Activated T-helper 9 cell treated with anti-CD3 and anti-CD28 coated beads, Interleukin-2, amount 50 U/mL, for 16 hours (primary cell): ENCODE results near the gene CTSS.
"Not testable (repeated sequence)": the region's sequence is repeated elsewhere in the genome, so short reads cannot be mapped to it uniquely, and the experiment has no call there.

Experiments
- DNase-seq: peaks from one replicate; pipeline ENCODE4 v3.0.0-alpha.2; 2020; ENCODE audit warnings: low read depth

Gene CTSS

GRCh38 chr1:150765296-150765976 lies at the start of gene CTSS:
Gene CTSS (minus strand): TSS chr1:150765778. CDS start chr1:150764763, 1,015 bp downstream.
- DNase-seq, result no peak

- no peak for DNase-seq
Observed at GRCh38 chr1:150813028-150813707, 47.6 kb upstream of the CTSS start.

GRCh38 chr1:150810958-150811659 lies 45.5 kb upstream of the CTSS start:
- DNase-seq, result no peak

- no peak for DNase-seq
Observed at GRCh38 chr1:150809651-150810050, 44.1 kb upstream of the CTSS start.

GRCh38 chr1:150808846-150809245 lies 43.3 kb upstream of the CTSS start:
- no peak for DNase-seq

- DNase-seq, result no peak
Observed at GRCh38 chr1:150808121-150808520, 42.5 kb upstream of the CTSS start, which contains the start of gene CTSK. Gene CTSK (minus strand): TSS chr1:150808260. CDS start chr1:150806805, 1,455 bp downstream.

- DNase-seq, result no peak
Observed at GRCh38 chr1:150807249-150808023, 41.9 kb upstream of the CTSS start.

- no peak for DNase-seq
Observed at GRCh38 chr1:150805899-150806298, 40.3 kb upstream of the CTSS start.

GRCh38 chr1:150804671-150805070 lies 39.1 kb upstream of the CTSS start:
- DNase-seq, result no peak

- no peak for DNase-seq
Observed at GRCh38 chr1:150799089-150799488, 33.5 kb upstream of the CTSS start.

- DNase-seq, result no peak
Observed at GRCh38 chr1:150798525-150798924, 32.9 kb upstream of the CTSS start.

- DNase-seq, result no peak
Observed at GRCh38 chr1:150796374-150796773, 30.8 kb upstream of the CTSS start.

GRCh38 chr1:150793778-150794177 lies 28.2 kb upstream of the CTSS start:
- not testable (repeated sequence) for DNase-seq

GRCh38 chr1:150793221-150793620 lies 27.6 kb upstream of the CTSS start:
- no peak for DNase-seq

- no peak for DNase-seq
Observed at GRCh38 chr1:150791585-150791984, 26.0 kb upstream of the CTSS start.

GRCh38 chr1:150789396-150789795 lies 23.8 kb upstream of the CTSS start:
- DNase-seq, result no peak

- DNase-seq, result no peak
Observed at GRCh38 chr1:150788946-150789345, 23.4 kb upstream of the CTSS start.

GRCh38 chr1:150787455-150787854 lies 21.9 kb upstream of the CTSS start:
- DNase-seq, result no peak

GRCh38 chr1:150780510-150780909 lies 14.9 kb upstream of the CTSS start:
- DNase-seq, result no peak

- no peak for DNase-seq
Observed at GRCh38 chr1:150778409-150778808, 12.8 kb upstream of the CTSS start.

- DNase-seq, result no peak
Observed at GRCh38 chr1:150777544-150777943, 12.0 kb upstream of the CTSS start.

- DNase-seq, result not testable (repeated sequence)
Observed at GRCh38 chr1:150775931-150776505, 10.4 kb upstream of the CTSS start.
